ENCODE measurements around the gene DCANP1. TPM values are rescaled to one million over a fixed set of nuclear protein-coding genes. Genes with fewer than 3 reads are reported as not detected.

DCANP1 gene
- total and polyA plus RNA-seq, 2 donors (not counting 3 experiments of a cell fraction or from before 2014, with no cell fraction given): not detected

DNA sequence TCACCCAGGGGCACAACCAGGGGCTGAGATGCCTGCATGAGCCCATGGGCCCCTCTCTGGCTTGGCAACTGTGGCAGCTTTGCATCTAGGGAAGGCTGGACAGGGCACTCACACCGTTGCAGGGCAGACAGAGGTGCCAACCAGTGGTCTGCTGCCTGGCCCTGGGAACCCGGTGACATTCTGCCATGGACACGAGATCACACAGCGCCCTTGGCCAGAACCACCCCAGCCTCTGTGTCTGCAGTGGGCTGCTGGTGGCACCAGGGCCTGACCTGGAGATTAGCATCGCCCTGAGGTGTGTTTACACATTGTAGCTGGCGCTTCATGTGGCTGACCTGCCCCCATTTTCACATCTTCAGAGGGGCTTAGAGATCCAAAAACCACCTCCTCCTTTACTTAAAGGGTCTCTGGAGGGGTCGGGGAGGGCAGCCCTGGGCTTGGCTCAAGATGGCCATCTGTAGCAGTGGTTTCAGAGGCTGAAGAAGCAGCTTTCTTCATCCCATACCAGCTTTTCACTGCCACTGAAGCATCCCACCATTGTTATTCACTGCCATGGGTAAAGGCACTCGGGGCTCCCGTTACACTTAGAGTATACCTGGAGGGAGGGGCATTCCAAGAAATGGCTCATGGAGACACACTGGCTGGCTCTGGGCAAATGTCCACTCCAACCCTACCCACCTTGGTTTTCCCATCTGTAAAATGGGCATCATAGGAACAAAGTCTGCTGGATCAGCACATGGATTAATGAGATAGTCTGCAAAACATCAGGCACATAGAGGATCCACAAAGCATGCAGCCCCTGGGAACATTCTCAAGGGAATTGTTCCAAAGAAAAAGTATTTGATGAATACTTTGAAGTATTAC lies 11.4 kb downstream of the DCANP1 start:
- TF ChIP-seq EZH2 (IDR thresholded peaks at IDR 0.05; ENCODE audit: borderline replicate concordance, low read depth, low read length, severe bottlenecking) (no peak), POLR2AphosphoS5 (IDR thresholded peaks at IDR 0.05; ENCODE audit: insufficient read depth, low read depth, low read length) (no peak), MYC (IDR thresholded peaks at IDR 0.05; ENCODE audit: low read depth, low read length) (no peak), GATA2 (IDR thresholded peaks at IDR 0.05; ENCODE audit: insufficient read depth, insufficient read length, low read depth, low read length) (no peak), POLR2A (IDR thresholded peaks at IDR 0.05; ENCODE audit: low read depth, low read length) (no peak), FOS (IDR thresholded peaks at IDR 0.05; ENCODE audit: borderline replicate concordance, insufficient read depth, low read length) (no peak), JUN (IDR thresholded peaks at IDR 0.05; ENCODE audit: borderline replicate concordance, insufficient read depth, insufficient read length, low read depth) (no peak)
- TF ChIP-seq, protein P1, sequence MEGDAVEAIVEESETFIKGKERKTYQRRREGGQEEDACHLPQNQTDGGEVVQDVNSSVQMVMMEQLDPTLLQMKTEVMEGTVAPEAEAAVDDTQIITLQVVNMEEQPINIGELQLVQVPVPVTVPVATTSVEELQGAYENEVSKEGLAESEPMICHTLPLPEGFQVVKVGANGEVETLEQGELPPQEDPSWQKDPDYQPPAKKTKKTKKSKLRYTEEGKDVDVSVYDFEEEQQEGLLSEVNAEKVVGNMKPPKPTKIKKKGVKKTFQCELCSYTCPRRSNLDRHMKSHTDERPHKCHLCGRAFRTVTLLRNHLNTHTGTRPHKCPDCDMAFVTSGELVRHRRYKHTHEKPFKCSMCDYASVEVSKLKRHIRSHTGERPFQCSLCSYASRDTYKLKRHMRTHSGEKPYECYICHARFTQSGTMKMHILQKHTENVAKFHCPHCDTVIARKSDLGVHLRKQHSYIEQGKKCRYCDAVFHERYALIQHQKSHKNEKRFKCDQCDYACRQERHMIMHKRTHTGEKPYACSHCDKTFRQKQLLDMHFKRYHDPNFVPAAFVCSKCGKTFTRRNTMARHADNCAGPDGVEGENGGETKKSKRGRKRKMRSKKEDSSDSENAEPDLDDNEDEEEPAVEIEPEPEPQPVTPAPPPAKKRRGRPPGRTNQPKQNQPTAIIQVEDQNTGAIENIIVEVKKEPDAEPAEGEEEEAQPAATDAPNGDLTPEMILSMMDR (IDR thresholded peaks at IDR 0.05; ENCODE audit: extremely low read depth in 1 of 2, insufficient read depth in 1 of 2, low read depth in 1 of 2, low read length in 2 of 2): no peak
- TF ChIP-seq, protein P2, sequence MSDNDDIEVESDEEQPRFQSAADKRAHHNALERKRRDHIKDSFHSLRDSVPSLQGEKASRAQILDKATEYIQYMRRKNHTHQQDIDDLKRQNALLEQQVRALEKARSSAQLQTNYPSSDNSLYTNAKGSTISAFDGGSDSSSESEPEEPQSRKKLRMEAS (IDR thresholded peaks at IDR 0.05; ENCODE audit: insufficient read depth, insufficient read length): no peak
- ChIA-PET CTCF (interaction anchor here (1.0 to 6.6 kb wide), 3 partner anchors 10 to 30 kb away, joined by 3 to 44 read pairs (median 3); partner anchors contain the start of gene DCANP1), POLR2A (no interaction called here)
- H3K4me3 ChIP-seq (replicated peaks in 1 of 3; ENCODE audit: insufficient read depth in 1 of 3, low read depth in 1 of 3, low read length in 3 of 3): no peak overlapping the region
- no peaks in the 10 kb centered on the region for H3K9me3 ChIP-seq (replicated peaks; ENCODE audit: control insufficient read depth, insufficient read depth, low read length)
- no TSS peak for BruUV-seq (replicated peaks)
- intact Hi-C loops (cut with micrococcal nuclease): no loop called here
- dilution Hi-C loops (cut with MboI; ENCODE audit: extremely low pct_ligation_motif_present, low sequenced_read_pairs): no loop called here
- H3K79me2 ChIP-seq (ENCODE audit: control insufficient read depth, insufficient read depth, low read length): no peaks in the 10 kb centered on the region
- peaks cover 7 to 23% of the 10 kb centered on the region in 2 experiments for H3K27me3 ChIP-seq (ENCODE audit: control insufficient read depth in 2 of 2, insufficient read depth in 2 of 2, low read length in 2 of 2)
- H3K9me1 ChIP-seq (replicated peaks; ENCODE audit: control insufficient read depth, extremely low read depth, insufficient read depth, low read length): no peaks in the 10 kb centered on the region
- no peak for DNase-seq (ENCODE audit: low read depth, low spot score)
- H2AFZ ChIP-seq (ENCODE audit: low read depth, low read length): no peak overlapping the region
- no peak overlapping the region for H3K4me2 ChIP-seq (ENCODE audit: insufficient read depth, low read length)
- no peak overlapping the region for H3K27ac ChIP-seq (ENCODE audit: insufficient read depth, low read depth, low read length)
- no peak for FAIRE-seq
- no peaks in the 10 kb centered on the region for H4K20me1 ChIP-seq (replicated peaks; ENCODE audit: control insufficient read depth, extremely low read depth, insufficient read depth, low read length)
- H3K36me3 ChIP-seq (ENCODE audit: control insufficient read depth in 2 of 2, extremely low read depth in 1 of 2, insufficient read depth in 2 of 2, low read length in 2 of 2): no peaks in the 10 kb centered on the region
- H3K4me1 ChIP-seq (ENCODE audit: control insufficient read depth, extremely low read depth, insufficient read depth, low read length): no peaks in the 10 kb centered on the region
- H3K9ac ChIP-seq (replicated peaks; ENCODE audit: extremely low read depth, insufficient read depth, low read length): no peak overlapping the region

Data from endothelial cell of umbilical vein (primary cell).